ENCODE measurements around the gene FANCC. TPM values are rescaled to one million over a fixed set of nuclear protein-coding genes. Genes with fewer than 3 reads are reported as not detected.

The FANCC gene
- total RNA-seq, 3 donors from 2014 or later (not counting 1 experiment from before 2014, with no cell fraction given), result 9.9 to 18.9 (median 12.8) TPM

DNA sequence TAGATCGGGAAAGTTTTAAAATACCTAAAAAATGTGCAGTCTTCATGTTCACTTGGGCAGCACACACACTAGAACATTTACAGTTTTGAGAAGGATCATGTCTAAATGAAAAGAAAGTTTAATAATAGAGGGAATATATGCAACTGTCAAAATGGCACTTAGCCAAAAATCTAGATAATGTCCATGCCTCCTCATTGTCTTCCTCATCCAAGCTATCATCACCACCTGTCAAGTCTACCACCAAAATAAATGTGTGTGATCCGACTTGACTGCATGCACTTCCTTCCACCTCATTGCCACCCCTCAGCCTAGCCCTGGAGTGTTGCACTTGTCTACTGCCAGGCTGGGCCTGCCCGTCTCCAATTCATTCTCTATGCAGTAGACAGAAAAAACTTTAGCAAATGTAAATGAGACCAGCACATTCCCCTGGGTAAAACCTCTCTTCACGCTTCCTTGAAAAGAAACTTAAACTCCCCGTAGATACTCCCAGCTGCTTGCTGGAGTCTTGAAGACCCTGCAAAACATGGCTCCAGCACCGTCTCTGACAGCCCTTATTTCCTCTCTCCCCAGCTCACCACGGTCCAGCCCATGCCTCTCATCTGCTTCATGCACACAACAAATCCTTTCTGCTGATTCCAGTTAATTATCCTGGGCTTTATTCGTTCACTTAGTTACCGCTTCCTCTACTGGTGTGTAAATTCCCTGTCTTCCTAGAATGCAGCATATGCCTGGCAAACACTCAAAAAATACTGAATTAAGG lies 66.9 kb downstream of the FANCC start:
- no peaks in the 10 kb centered on the region for H3K27me3 Mint-ChIP-seq (ENCODE audit: low read depth in 2 of 2)
- H3K36me3 ChIP-seq (ENCODE audit: control insufficient read depth, insufficient read depth, low read length), result no peaks in the 10 kb centered on the region
- no peaks in the 10 kb centered on the region for H3K36me3 Mint-ChIP-seq
- H3K4me3 Mint-ChIP-seq, result no peak overlapping the region
- no peaks in the 10 kb centered on the region for H3K4me1 ChIP-seq (ENCODE audit: control insufficient read depth, insufficient read depth, low read length)
- H3K4me1 Mint-ChIP-seq, result peaks cover 0 to 7% of the 10 kb centered on the region in 2 donors
- intact Hi-C loops (cut with micrococcal nuclease), result no loop called here
- no peak for DNase-seq
- no peak overlapping the region for H3K4me3 ChIP-seq (ENCODE audit: low read length)
- no peak for ATAC-seq
- 82% methylated on average over 9 of the region's 9 CpGs for WGBS (ENCODE audit: insufficient coverage)
- TF ChIP-seq, protein P1, sequence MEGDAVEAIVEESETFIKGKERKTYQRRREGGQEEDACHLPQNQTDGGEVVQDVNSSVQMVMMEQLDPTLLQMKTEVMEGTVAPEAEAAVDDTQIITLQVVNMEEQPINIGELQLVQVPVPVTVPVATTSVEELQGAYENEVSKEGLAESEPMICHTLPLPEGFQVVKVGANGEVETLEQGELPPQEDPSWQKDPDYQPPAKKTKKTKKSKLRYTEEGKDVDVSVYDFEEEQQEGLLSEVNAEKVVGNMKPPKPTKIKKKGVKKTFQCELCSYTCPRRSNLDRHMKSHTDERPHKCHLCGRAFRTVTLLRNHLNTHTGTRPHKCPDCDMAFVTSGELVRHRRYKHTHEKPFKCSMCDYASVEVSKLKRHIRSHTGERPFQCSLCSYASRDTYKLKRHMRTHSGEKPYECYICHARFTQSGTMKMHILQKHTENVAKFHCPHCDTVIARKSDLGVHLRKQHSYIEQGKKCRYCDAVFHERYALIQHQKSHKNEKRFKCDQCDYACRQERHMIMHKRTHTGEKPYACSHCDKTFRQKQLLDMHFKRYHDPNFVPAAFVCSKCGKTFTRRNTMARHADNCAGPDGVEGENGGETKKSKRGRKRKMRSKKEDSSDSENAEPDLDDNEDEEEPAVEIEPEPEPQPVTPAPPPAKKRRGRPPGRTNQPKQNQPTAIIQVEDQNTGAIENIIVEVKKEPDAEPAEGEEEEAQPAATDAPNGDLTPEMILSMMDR (IDR thresholded peaks at IDR 0.05), result no peak
- no peak overlapping the region for H3K27ac Mint-ChIP-seq
- H3K9me3 ChIP-seq (ENCODE audit: control insufficient read depth, insufficient read depth, low read length), result no peaks in the 10 kb centered on the region
- no peak overlapping the region for H3K27ac ChIP-seq (ENCODE audit: low read length)
- H3K27me3 ChIP-seq (ENCODE audit: control insufficient read depth, insufficient read depth, low read length), result no peaks in the 10 kb centered on the region
- H3K9me3 Mint-ChIP-seq, result no peaks in the 10 kb centered on the region

DNA sequence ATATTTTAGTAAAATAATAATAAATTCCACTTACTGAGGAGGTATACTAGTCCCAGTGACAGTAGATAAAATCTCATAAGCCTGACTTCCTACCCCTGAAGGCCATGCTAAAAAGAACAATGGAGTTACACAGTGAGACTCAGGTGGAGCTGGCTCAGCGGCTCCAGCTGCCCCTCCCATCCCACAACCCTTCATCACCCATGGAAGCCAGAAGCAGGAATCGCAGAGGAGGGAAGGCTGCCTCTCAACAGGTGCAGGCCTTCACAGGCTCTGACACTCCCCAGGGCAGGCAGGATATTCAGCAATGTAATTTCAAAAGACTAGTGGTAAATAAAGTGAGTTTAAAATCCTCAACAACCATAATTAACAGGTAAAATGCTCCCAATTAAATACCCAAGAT lies 67.5 kb downstream of the FANCC start:
- no peak overlapping the region for H3K27ac Mint-ChIP-seq
- no peaks in the 10 kb centered on the region for H3K27me3 Mint-ChIP-seq (ENCODE audit: low read depth in 2 of 2)
- H3K9me3 Mint-ChIP-seq, result no peaks in the 10 kb centered on the region
- DNase-seq, result no peak
- no peaks in the 10 kb centered on the region for H3K9me3 ChIP-seq (ENCODE audit: control insufficient read depth, insufficient read depth, low read length)
- no peaks in the 10 kb centered on the region for H3K36me3 ChIP-seq (ENCODE audit: control insufficient read depth, insufficient read depth, low read length)
- H3K36me3 Mint-ChIP-seq, result no peaks in the 10 kb centered on the region
- no peak overlapping the region for H3K27ac ChIP-seq (ENCODE audit: low read length)
- TF ChIP-seq, protein P1 (IDR thresholded peaks at IDR 0.05), result no peak
- H3K4me3 Mint-ChIP-seq, result no peak overlapping the region
- no peak overlapping the region for H3K4me3 ChIP-seq (ENCODE audit: low read length)
- no peak for ATAC-seq
- intact Hi-C loops (cut with micrococcal nuclease), result no loop called here
- no peaks in the 10 kb centered on the region for H3K27me3 ChIP-seq (ENCODE audit: control insufficient read depth, insufficient read depth, low read length)
- 100% methylated on average over 2 of the region's 2 CpGs for WGBS (ENCODE audit: insufficient coverage)
- H3K4me1 Mint-ChIP-seq, result peaks cover 0 to 7% of the 10 kb centered on the region in 2 donors
- H3K4me1 ChIP-seq (ENCODE audit: control insufficient read depth, insufficient read depth, low read length), result no peaks in the 10 kb centered on the region

DNA sequence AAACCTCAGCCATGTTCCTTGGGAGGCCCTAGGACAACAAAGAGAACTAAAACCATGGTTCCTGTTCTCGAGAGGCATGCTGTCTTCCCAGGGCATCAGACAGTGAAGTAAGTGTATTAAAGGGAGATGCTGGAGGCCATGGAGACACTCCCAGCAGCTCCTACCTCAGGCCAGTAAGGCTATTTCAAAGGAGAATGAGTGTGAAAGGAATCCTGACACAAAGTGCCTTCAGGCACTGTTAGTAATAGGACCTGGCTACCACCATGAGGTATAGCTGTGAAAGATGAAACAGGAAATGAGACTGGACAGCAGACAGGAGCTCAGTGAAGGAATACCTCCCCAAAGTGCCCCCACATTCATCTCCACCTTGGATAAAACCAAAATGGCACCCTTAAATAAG lies 71.0 kb downstream of the FANCC start:
- intact Hi-C loops (cut with micrococcal nuclease), result no loop called here

More for the DNA sequence above, 71.0 kb downstream of the FANCC start:
- Histone ChIP-seq H3K27me3 (ENCODE audit: control insufficient read depth, insufficient read depth, low read length) (no peaks in the 10 kb centered on the region), H3K9me3 (ENCODE audit: control insufficient read depth, insufficient read depth, low read length) (no peaks in the 10 kb centered on the region), H3K4me3 (ENCODE audit: low read length) (no peak overlapping the region), H3K36me3 (ENCODE audit: control insufficient read depth, insufficient read depth, low read length) (no peaks in the 10 kb centered on the region), H3K27ac (ENCODE audit: low read length) (no peak overlapping the region), H3K4me1 (ENCODE audit: control insufficient read depth, insufficient read depth, low read length) (no peaks in the 10 kb centered on the region)
- H3K4me3 Mint-ChIP-seq, result no peak overlapping the region
- 75% methylated on average over 1 of the region's 1 CpG for WGBS (ENCODE audit: insufficient coverage)
- H3K4me1 Mint-ChIP-seq, result peaks cover 0 to 7% of the 10 kb centered on the region in 2 donors
- TF ChIP-seq, protein P1 (IDR thresholded peaks at IDR 0.05), result no peak
- H3K27ac Mint-ChIP-seq, result no peak overlapping the region
- DNase-seq (no peak), ATAC-seq (no peak)
- no peaks in the 10 kb centered on the region for H3K36me3 Mint-ChIP-seq
- no peaks in the 10 kb centered on the region for H3K27me3 Mint-ChIP-seq (ENCODE audit: low read depth in 2 of 2)
- H3K9me3 Mint-ChIP-seq, result no peaks in the 10 kb centered on the region

Measured in natural killer cell (primary cell).